HepG2 (cell line): ENCODE results near the gene CPPED1. TPM values are rescaled to one million over a fixed set of nuclear protein-coding genes. Genes with fewer than 3 reads are reported as not detected.

Experiments used
- ATAC-seq: fragments of 200-7000 bp; cut with Tn5 transposase; 3 replicates; pipeline ENCODE4 v1.9.1; 2020; ENCODE audit warnings: mild to moderate bottlenecking, moderate library complexity
- BruUV-seq: library from RNA; stranded (reverse); fragments of 400-500 nt; replicated peaks from 2 replicates; lab custom pipeline; 2021; lab: Mats Ljungman, UMichigan
- CTCF ChIA-PET: fragments of 300-600 bp; formaldehyde crosslinking; extraction: SDS; loops from one replicate; lab custom pipeline; 2021; ENCODE audit warnings: low total read pairs, inconsistent platforms, low intra/inter-chr PET ratio; lab: Yijun Ruan, JAX
- POLR2A ChIA-PET: fragments of 350-600 bp; sonication (Branson Sonifier 250); formaldehyde crosslinking; loops from one replicate; lab custom pipeline; 2020; ENCODE audit warnings: antibody characterized with exemption, inconsistent platforms; lab: Yijun Ruan, JAX
- DNase-seq: peaks from one replicate; pipeline ENCODE4 v3.0.0-alpha.2; 2015; ENCODE audit warnings: low spot score
- FAIRE-seq: peaks from 3 replicates; lab custom pipeline; 2011; peaks lifted over from hg19 to GRCh38; lab: Jason Lieb, UNC
- H2AFZ ChIP-seq: one replicate; pipeline ENCODE4 v1.6.1; 2011; ENCODE audit warnings: low read length, inconsistent platforms
- H3K27ac ChIP-seq: fragments of 300-600 bp; 3 replicates; pipeline ENCODE4 v1.8.0; 2011; ENCODE audit warnings: mixed run types, mild to moderate bottlenecking, mixed read lengths, low read length, inconsistent platforms; ENCODE audit not compliant: insufficient read depth; ENCODE audit errors: extremely low read length
- H3K27me3 ChIP-seq, 2 experiments: fragments of 200-600 bp in 1 of 2; 2 replicates in 1 of 2; 3 replicates in 1 of 2; pipeline versions ENCODE4 v1.6.0 to v1.8.0; 2011; ENCODE audit warnings: low read length in 2 of 2, mild to moderate bottlenecking in 2 of 2, moderate library complexity in 2 of 2, inconsistent platforms in 1 of 2; ENCODE audit not compliant: insufficient read depth in 2 of 2, control insufficient read depth in 1 of 2
- H3K36me3 ChIP-seq, 2 experiments: fragments of 200-600 bp in 1 of 2; replicated peaks in 1 of 2; 2 replicates in 1 of 2; 3 replicates in 1 of 2; pipeline versions ENCODE4 v1.5.1 to v1.8.0; 2011; ENCODE audit warnings: low read length in 2 of 2, inconsistent platforms in 1 of 2; ENCODE audit not compliant: insufficient read depth in 2 of 2, control insufficient read depth in 1 of 2
- H3K4me1 ChIP-seq: 2 replicates; pipeline ENCODE4 v1.5.1; 2012; ENCODE audit warnings: low read length, inconsistent platforms; ENCODE audit not compliant: insufficient read depth
- H3K4me2 ChIP-seq: 2 replicates; pipeline ENCODE4 v1.6.0; 2011; ENCODE audit warnings: low read depth, low read length, inconsistent platforms
- H3K4me3 ChIP-seq, 3 experiments: fragments of 200-600 bp in 1 of 3; sonication (generic), shearing (Covaris generic) in 1 of 3; replicated peaks in 1 of 3; 2 replicates each; pipeline ENCODE4 v1.5.1; 2011 to 2016; ENCODE audit warnings: low read length in 3 of 3, inconsistent platforms in 2 of 3, low read depth in 2 of 3, mild to moderate bottlenecking in 2 of 3, control low read depth in 1 of 3, mixed read lengths in 1 of 3; ENCODE audit not compliant: insufficient read depth in 1 of 3
- H3K79me2 ChIP-seq: one replicate; pipeline ENCODE4 v1.6.1; 2011; ENCODE audit warnings: low read length, inconsistent platforms; ENCODE audit not compliant: insufficient read depth
- H3K9ac ChIP-seq: 2 replicates; pipeline ENCODE4 v1.6.0; 2011; ENCODE audit warnings: mild to moderate bottlenecking, low read depth, low read length, inconsistent platforms; ENCODE audit not compliant: insufficient read depth
- H3K9me3 ChIP-seq: 2 replicates; pipeline ENCODE4 v1.5.1; 2012; ENCODE audit warnings: mild to moderate bottlenecking, low read length
- H4K20me1 ChIP-seq: 2 replicates; pipeline ENCODE4 v1.6.0; 2011; ENCODE audit warnings: inconsistent platforms, mild to moderate bottlenecking, low read length, moderate library complexity; ENCODE audit not compliant: insufficient read depth
- AGO1 ChIP-seq: fragments of 200-400 bp; formaldehyde crosslinking; IDR thresholded peaks from 2 replicates; pipeline ENCODE4 v1.6.1; 2017; ENCODE audit warnings: mild to moderate bottlenecking, low read depth, low read length, moderate library complexity; ENCODE audit not compliant: poor library complexity, severe bottlenecking
- GATA4 ChIP-seq: sonication (generic); IDR thresholded peaks from 2 replicates; pipeline ENCODE4 v1.6.1; 2016; ENCODE audit warnings: antibody characterized with exemption, low read depth, borderline replicate concordance
- GTF3A ChIP-seq: sonication (generic); formaldehyde crosslinking; conservative IDR thresholded peaks from 2 replicates; pipeline ENCODE4 v1.4.0; 2020; ENCODE audit warnings: mild to moderate bottlenecking, missing genetic modification reagents
- HOXA5 ChIP-seq: sonication (generic); formaldehyde crosslinking; IDR thresholded peaks from 2 replicates; pipeline ENCODE4 v1.4.0; 2020; ENCODE audit warnings: missing genetic modification reagents
- PAF1 ChIP-seq: IDR thresholded peaks from 2 replicates; pipeline ENCODE4 v1.6.1; 2016; ENCODE audit warnings: missing genetic modification reagents, missing compliant biosample characterization
- POLR2G ChIP-seq: fragments of 200-400 bp; formaldehyde crosslinking; IDR thresholded peaks from 2 replicates; pipeline ENCODE4 v1.6.1; 2018; ENCODE audit warnings: mild to moderate bottlenecking, low read depth, low read length, moderate library complexity
- RBAK ChIP-seq: sonication (generic); formaldehyde crosslinking; IDR thresholded peaks from 2 replicates; pipeline ENCODE4 v1.5.1; 2020; ENCODE audit warnings: mild to moderate bottlenecking, missing genetic modification reagents
- TBX2 ChIP-seq: sonication (generic); formaldehyde crosslinking; IDR thresholded peaks from 2 replicates; pipeline ENCODE4 v1.5.0; 2020; ENCODE audit warnings: missing genetic modification reagents, mild to moderate bottlenecking, borderline replicate concordance
- ZKSCAN8 ChIP-seq: IDR thresholded peaks from 2 replicates; pipeline ENCODE4 v1.6.1; 2016; ENCODE audit warnings: borderline replicate concordance, missing genetic modification reagents, missing compliant biosample characterization
- ZNF501 ChIP-seq: sonication (generic); formaldehyde crosslinking; IDR thresholded peaks from 2 replicates; pipeline ENCODE4 v1.5.1; 2020; ENCODE audit warnings: mild to moderate bottlenecking, moderate library complexity, missing genetic modification reagents
- WGBS: methylation state at CpG from one replicate; pipeline ENCODE4 v1.1.6; 2017; ENCODE audit warnings: low lambda C conversion rate; 5-methylcytosine and 5-hydroxymethylcytosine counted together
- in situ Hi-C: cut with HindIII; loops from 2 replicates; pipeline ENCODE4 v1.10.0; 2017; ENCODE audit warnings: low pct_unique_long_range_greater_than_20kb; ENCODE audit not compliant: extremely low pct_ligation_motif_present
- intact Hi-C: fragments of 100-400 bp; cut with micrococcal nuclease; formaldehyde crosslinking; loops from one replicate; pipeline ENCODE4 v1.10.0; 2022; ENCODE audit not compliant: unreplicated experiment
- polyA plus RNA-seq, 8 experiments: library from polyadenylated mRNA; depleted of rRNA in 3 of 8; stranded (reverse) in 7 of 8; unstranded in 1 of 8; fragments of >200 nt; fragmentation: Illumina TruSeq in 4 of 8; extraction: Trizol in 4 of 8; gene quantifications; 2 replicates each; pipeline versions ENCODE4 v1.2.1 to v1.2.3, GENCODE V29; 2011 to 2016; ENCODE audit warnings: low read depth in 4 of 8, missing spikeins in 1 of 8, mixed read lengths in 1 of 8; ENCODE audit not compliant: insufficient read depth in 1 of 8
- total RNA-seq, 5 experiments: library from RNA; depleted of rRNA; stranded (reverse); fragments of >200 nt; fragmentation: Illumina TruSeq; extraction: Trizol; gene quantifications; 2 replicates each; pipeline ENCODE4 v1.2.3, GENCODE V29; 2016; ENCODE audit warnings: low read depth in 1 of 5
- TF ChIP-seq, protein P1 (sequence below): sonication (generic); formaldehyde crosslinking; IDR thresholded peaks from 2 replicates; pipeline ENCODE4 v1.8.0; 2022; ENCODE audit warnings: mild to moderate bottlenecking, missing genetic modification reagents

The CPPED1 gene
- total and polyA plus RNA-seq, 2 of the 13 experiments (the other 11 are each of a cell fraction or from before 2014, with no cell fraction given) = 66.6 to 71.3 TPM

DNA sequence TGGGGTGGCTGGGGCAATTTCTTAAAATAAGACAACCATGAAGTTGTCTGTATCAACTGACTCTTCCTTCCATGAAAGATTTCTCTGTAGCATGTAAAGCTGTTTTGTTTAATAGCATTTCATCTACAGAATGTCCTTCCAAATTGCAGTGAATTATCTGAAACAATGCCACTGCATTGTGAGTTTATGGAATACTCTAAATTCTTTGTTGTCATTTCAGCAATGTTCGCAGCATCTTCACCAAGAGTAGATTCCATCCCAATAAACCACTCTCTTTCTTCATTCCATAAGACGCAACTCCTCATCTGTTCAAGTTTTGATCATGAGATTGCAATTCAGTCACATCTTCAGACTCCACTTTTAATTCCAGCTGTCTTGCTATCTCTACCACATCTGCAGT, 54.6 kb downstream of the CPPED1 start:
- Histone ChIP-seq H3K9me3 (peaks cover 15% of the 10 kb centered on the region), H3K27ac (no peak overlapping the region), H2AFZ (no peak overlapping the region), H3K4me1 (peaks cover 17% of the 10 kb centered on the region), H3K4me3 (no peak overlapping the region), H3K36me3 (peaks cover 6 to 18% of the 10 kb centered on the region in 2 experiments), H3K4me2 (no peak overlapping the region), H3K27me3 (no peaks in the 10 kb centered on the region), H3K79me2 (peaks cover 29% of the 10 kb centered on the region), H4K20me1 (no peaks in the 10 kb centered on the region), H3K9ac (no peak overlapping the region)
- DNase-seq = no peak
- intact Hi-C loops (no loop called here), in situ Hi-C loops (no loop called here)
- POLR2A ChIA-PET = no interaction called here
- no peak for FAIRE-seq
- no peak for ATAC-seq
- 97% methylated on average over 2 of the region's 2 CpGs for WGBS
- CTCF ChIA-PET = no interaction called here
- no TSS peak for BruUV-seq
- TF ChIP-seq ZNF501 (CRISPR knock-in tag) (no peak), PAF1 (CRISPR knock-in tag) (no peak), GATA4 (no peak), POLR2G (no peak), AGO1 (no peak), RBAK (no peak), ZKSCAN8 (no peak), HOXA5 (CRISPR knock-in tag) (no peak), TBX2 (no peak), GTF3A (CRISPR knock-in tag) (no peak)
- TF ChIP-seq, protein P1, sequence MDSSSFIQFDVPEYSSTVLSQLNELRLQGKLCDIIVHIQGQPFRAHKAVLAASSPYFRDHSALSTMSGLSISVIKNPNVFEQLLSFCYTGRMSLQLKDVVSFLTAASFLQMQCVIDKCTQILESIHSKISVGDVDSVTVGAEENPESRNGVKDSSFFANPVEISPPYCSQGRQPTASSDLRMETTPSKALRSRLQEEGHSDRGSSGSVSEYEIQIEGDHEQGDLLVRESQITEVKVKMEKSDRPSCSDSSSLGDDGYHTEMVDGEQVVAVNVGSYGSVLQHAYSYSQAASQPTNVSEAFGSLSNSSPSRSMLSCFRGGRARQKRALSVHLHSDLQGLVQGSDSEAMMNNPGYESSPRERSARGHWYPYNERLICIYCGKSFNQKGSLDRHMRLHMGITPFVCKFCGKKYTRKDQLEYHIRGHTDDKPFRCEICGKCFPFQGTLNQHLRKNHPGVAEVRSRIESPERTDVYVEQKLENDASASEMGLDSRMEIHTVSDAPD = no peak
